NCI-H748 treated with DMSO at 0.1 percent for 48 hours (cell line): ENCODE data around the gene MUS81.
"Not testable (repeated sequence)": the region's sequence is repeated elsewhere in the genome, so short reads cannot be mapped to it uniquely, and the experiment has no call there.

Experiments used
- DNase-seq: peaks from one replicate; lab custom pipeline; 2025; lab: John Stamatoyannopoulos, UW

Gene MUS81

DNA sequence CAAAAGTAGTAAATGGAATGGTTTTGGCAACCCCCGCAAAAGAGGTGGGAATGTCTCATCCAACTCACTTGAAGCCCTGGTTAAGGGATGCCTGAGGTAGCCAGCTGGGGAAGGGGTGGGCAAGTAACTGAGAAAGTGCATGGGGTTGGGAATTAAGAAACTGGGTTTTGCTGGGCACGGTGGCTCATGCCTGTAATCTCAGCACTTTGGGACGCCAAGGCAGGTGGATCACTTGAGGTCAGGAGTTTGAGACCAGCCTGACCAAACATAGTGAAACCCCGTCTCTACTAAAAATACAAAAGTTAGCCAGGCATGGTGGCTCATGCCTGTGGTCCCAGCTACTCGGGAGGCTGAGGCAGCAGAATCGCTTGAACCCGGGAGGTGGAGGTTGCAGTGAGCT is 11.5 kb upstream of the MUS81 start:
- not testable (repeated sequence) for DNase-seq

DNA sequence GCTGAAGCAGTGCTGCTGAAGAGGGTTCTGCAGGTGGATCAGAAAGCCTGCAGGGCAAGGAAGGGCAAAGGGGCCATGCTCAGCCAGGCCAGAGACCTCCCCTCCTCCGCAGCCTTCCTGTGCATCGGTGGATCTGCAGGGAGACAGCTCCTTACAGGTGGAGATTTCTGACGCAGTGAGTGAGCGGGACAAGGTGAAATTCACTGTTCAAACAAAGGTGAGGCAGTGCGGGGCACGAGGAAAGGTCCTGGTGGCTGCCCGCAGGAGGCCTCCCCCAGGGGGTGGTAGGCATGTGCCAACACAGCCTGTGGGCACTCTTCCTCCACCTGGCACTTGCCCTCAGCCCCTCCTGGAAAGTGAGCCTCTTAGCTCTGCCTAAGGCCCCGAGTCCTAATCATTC is 10.9 kb upstream of the MUS81 start:
- no peak for DNase-seq

DNA sequence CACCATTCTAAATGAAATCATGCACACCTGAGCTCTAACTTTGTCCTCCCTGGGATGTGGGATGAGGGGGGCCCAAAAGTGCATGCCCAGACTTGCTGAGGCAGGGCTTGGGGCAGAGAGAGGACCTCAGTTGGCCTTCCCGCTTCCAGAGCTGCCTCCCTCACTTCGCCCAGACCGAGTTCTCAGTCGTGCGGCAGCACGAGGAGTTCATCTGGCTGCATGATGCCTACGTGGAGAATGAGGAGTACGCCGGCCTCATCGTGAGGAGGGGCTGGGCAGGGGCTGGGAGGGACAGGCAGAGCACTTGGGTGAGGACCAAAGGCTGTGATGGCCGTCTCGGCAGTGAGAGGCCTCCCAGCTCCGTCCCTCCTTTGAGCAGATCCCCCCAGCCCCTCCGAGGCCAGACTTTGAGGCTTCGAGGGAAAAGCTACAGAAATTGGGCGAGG is 10.4 kb upstream of the MUS81 start:
- no peak for DNase-seq

DNA sequence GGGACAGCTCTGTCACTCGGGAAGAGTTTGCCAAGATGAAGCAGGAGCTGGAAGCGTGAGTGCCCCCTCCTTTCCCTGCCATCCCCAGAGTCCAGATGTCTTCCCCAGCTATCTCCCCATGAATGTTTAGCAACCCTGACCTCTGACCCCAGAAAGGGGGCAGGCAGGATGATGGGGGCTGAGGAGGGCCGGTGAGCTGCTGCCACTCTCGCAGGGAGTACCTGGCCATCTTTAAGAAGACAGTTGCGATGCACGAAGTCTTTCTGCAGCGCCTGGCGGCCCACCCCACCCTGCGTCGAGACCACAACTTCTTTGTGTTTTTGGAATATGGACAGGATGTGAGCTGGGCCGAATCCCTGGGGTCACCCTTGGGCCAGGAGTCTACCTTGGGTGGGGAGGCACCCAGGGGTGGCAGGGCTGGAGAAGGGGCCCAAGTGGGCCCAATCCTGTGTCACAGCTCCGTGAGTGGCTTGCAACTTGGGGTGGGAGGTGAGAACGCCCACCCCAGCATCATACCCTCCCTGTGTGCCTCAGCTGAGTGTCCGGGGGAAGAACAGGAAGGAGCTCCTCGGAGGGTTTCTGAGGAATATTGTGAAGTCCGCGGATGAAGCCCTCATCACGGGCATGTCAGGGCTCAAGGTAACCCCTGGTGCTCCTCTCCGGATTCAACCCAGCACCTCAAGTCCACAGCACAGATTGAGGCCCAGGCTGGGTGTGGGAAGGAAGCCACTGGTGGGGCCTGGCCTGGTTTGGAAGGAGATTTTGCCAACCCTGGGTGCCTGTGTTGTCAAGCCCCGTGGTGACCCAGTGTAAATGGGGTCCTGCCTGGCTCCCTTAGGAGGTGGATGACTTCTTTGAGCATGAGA is 9.8 kb upstream of the MUS81 start:
- no peak for DNase-seq

DNA sequence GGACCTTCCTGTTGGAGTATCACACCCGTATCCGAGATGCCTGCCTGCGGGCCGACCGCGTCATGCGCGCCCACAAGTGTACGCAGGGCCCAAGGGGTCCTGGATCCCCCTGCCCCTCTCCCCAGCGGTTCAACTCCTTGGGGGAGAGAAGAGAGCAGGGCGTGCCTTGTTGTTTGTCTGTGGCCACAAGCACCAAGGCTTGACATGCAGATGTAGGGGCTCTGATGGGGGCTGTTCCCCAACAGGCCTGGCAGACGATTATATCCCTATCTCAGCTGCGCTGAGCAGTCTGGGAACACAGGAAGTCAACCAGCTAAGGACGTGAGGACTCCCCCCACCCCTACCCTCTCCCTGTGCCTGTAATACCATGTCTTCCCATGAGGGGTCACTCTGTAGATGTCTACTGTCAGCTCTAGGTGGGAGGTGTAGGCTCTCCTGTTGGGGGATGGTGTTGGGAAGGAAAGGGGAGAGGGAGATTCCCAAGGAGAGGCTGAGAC is 9.1 kb upstream of the MUS81 start:
- DNase-seq = no peak

DNA sequence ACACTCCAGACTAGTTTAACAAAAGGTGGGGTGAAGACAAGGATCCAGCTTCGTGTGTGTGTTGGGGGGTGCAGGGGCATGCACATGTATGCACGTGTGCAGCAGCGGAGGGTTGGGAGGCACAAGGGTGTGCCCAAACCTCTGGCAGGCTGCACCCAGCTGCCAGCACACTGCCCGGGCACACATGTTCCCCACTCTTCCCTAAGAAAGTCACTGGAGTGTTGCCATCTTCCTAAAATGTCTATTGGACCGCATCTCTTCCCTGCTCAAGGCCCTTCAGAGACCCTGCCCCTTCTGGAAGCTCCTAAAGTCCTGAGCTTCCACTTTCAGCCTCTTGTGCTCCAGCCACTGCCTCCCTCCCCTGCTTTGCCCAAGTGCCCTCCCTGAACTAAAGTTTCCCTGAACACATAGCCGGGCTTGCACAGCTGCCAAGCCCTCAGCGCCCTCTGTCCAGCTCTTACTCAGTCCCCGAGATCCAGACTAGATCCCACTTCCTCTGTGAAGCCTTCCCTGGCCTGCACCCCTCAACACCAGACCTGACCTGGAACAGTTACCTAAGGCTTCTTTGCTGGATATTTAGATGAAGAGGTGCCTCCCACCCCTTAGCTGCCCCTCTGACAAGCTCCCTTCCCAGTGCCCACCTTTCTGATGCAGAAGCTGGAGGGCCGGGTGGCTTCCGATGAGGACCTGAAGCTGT is 8.3 kb upstream of the MUS81 start:
- no peak for DNase-seq

DNA sequence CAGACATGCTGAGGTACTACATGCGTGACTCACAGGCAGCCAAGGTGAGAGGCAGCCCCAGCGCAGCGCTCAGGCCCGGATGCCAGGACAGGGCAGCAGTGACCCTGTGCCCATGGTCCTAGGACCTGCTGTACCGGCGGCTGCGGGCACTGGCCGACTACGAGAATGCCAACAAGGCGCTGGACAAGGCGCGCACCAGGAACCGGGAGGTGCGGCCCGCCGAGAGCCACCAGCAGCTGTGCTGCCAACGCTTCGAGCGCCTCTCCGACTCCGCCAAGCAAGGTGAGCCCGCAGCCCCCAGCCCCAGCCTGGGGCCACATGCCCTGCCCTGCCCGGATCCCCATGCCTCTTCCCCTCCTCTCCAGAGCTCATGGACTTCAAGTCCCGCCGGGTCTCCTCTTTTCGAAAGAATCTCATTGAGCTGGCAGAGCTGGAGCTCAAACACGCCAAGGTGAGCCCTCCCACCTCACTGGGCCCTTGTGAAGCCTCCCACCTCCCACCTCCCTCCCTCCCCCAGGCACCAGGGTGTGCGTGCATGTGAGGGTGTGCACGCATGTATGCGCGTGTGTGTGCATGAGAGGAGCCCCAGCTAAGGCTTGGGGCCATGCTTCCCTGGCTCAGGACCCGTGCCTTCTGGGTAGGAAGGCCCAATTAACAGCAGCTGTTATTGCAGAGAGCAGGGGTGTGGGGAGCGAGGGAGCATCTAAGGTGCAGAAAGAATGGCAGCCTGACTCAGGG is 7.6 kb upstream of the MUS81 start:
- DNase-seq = no peak

DNA sequence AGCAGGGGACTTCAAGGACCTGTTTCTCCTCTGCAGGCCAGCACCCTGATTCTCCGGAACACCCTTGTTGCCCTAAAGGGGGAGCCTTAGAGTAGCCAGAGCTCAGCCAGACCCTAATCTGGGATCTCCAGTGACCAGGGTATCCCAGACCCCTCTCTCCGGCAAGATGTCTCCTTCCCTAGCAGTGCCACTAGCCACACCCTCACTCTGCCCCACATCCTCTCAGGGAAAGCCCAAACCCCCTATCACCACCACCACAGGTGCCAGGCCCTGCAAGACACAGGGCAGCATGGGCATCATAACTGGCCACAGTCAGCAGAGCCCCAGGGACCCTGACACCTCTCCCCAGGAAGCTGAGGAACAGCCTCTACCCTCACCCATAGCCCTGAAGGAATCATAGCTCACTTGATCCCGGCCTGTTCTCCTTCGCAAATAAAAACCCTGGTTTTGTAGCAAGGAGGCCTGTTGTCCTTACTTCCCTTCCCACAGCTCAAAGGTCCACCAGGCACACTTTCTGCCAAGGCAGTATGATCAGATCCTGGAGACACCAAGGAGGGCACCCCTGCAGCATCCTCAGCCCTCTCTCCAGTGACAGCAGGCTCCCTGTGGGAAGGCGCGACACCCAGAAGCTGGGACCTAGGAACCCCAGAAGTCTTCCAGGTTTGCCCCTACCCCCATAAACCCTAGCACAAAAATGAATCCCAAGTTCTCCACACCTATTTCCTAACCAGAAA is 6.8 kb upstream of the MUS81 start:
- DNase-seq = no peak

DNA sequence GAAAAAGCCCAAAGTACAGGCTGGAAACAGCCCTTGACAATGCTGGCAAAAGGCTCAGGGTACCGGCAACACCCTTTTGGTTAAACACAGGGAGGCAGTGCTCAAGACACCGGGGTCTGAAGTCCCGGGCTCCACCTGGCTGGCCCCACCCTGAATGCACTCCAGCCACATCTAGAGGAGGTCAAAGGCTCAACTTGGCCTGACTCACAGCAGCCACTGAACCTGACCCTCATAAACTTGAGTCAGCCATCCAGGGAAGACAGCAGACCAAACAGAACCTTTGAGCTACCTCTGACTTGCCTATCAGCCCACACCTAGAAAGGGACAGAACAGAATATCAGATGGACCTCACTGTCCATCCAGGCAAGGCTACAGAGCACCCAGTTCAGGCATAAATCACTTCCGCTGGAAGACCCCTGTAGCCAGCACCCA is 6.1 kb upstream of the MUS81 start:
- no peak for DNase-seq

DNA sequence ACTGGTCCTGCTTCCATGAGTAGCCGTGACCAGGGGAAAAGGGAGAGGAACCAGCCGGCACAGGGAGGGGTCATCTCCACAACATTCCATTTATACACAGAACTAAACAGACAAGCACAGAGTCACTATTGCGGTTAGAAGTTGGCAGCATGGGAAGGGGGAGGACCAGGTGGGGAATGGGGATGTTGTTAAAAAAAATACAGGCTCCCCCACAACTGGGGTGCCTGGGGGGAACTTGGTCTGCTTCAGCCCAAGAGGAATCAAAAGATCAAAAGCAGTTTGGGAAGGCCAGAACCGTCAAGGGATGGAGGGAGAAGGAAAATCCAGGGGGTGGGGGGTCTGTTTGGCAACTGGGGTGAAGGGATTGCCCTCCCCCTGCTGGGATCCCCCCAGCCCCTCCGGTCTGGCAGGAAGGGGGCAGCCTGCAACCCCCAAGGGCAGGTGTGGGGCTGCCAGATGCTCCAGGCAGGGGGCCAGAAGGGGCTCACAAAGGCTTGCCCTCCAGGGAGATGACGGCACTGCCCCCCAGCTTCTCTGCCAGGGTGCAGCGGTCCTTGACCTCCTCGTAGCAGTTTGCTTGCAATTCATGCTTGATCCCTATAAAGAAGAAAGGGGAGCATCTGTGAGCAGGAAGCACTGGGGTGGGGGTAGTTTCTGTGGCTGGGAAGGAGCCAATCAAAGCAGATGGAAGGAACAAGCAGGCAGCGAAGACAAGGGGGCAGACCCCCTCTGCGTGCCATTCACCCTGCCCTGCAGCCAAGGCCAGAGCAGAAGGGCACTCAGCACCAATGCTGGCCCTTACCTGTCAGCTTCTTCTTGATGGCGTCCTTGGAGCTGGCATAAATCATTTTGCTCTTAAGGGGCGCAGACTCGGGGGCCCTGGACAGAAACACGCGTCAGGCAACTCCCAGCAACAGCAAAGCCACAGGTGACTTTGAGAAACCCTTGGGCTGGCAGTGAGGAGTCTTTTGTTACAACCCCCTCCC is 5.1 kb upstream of the MUS81 start:
- no peak for DNase-seq

DNA sequence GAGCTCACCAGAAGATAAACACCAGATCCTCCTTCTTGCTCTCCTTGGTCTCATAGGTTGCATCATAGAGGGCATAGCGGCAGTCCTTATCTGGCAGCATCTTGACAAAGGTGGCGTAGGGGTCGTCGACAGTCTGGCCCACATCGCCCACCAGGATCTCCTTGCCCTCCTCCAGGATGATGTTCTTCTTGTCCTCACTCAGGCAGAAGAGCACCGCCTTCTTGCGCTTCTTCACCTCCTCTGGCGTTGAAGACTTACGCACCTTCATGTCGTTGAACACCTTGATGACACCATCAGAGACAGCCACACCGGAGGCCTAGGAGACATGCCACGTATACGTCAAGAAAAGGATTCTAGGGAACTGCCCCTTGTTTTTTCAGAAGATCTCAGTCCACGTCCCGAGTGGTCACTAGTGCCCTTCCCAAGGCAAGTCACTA is 4.3 kb upstream of the MUS81 start:
- DNase-seq = no peak

DNA sequence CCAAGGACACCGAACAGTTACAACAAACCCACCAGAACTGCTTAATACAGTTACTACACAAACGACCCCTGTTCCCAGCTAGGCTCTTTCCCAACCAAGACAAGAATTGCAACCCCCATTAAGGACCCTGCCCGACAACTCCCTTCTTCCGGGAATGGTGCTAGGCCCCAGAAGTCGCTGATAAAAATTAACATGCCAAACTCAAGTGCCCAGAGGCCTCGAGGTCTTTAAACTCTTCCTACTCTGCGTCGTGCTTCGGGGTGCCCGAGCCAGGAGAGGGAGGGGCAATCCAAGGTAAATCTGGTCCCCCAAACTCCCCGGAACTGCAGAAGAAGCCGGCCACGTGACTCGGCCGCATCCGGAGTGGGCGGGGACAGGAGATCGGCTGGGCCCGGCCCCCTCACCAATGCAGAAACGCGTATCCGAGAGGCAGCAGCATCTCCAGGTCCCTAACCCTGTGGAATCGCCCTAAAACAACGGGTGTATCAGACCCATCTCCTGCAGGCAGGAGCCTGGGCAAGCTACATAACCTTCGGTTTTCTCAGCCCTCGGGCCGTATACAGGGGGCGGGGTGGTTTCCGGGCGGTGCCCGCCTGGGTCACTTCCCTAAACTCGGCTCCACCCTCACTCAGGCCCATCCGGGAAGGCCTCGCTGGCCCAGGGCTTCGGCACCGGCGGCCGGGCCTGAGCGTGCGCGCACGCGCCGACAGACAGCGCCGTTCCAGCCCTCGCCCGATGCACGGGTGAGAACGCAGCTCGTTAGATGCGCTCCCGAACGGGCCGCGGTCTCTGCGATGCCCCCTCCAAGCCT is 3.3 kb upstream of the MUS81 start:
- peak; percentile 28 for DNase-seq

DNA sequence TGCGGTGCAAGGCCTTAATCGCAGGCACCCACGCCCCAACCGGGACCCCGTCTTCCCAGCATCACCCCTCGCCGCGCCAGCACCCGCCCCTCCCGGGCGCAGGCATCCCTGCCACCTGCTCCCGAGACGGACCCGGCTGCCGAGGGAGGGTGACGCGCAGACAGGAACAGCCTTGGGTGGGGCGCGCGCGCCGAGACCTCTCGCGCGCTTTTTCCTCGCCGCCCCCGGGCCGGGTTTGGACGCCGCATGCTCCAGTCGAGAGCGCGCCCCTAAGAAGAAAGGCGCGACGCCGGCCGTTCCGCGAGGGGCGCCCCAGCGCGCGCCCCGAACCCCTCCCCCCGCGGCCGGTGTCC is 2.8 kb upstream of the MUS81 start:
- DNase-seq = no peak

DNA sequence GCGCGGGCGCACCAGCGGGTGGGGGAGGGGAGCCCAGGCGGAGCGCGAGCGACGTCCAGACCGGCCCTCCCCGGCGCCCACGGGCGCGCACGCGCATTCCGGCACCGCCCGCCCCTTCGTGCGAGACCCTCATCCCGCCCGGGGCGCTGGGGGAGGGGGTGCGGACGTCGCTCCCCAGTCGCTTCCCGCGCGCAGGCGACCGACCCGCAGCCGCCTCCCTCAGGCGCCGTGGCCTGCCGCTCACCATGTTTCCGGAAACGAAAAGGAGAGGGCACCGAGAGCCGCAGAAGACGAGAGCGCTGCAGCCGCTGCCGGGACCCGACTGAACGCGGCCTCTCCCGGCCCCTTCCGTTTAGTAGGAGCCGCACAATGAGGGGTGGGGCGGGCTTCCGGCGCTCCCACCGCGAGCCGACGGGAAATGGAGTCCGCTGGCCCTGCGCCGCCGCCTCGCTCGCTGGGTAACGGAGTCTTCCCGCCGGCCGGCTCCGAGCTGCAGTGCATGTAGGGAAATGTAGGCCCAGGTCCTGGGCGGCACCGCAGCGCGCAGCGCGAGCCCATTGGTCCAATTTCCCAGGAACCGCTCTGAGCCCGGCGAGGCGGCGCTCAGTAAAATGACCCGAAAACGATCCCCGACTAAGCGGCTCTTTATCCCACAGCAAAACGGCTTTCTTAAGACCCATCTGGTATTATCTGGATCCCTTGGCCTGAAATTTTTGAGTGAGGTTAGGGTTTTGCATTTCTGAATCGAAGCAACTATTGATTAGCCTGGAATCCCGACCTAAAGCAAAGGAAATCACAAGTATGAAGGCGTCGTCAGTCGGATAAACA is 2.2 kb upstream of the MUS81 start, which contains the start of gene CFL1:
TSS of gene CFL1 (minus strand) at position 328 of the 828 bp plus-strand sequence. CDS start at position 247, 81 bp downstream.
- peak; percentile 91 for DNase-seq

DNA sequence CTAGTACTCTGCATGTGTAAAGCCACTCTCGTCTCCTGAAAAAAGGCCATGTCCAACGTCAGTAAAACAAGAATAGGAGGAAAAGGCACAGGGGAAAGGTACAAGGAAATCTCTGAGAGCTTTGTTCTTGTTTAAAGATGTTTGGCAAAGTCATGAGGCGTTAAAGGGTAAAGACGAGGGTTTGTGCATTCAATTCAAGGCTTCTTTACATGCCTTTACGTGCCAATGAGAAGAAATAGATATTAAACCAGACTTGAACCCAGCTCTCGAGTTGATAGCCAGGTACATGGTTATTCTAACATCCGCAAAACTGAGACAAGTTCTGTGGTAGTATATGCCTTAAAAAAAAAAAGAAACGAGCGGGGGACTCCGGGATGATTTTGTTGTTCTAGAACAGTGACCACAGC is 1.5 kb upstream of the MUS81 start:
- DNase-seq = no peak

DNA sequence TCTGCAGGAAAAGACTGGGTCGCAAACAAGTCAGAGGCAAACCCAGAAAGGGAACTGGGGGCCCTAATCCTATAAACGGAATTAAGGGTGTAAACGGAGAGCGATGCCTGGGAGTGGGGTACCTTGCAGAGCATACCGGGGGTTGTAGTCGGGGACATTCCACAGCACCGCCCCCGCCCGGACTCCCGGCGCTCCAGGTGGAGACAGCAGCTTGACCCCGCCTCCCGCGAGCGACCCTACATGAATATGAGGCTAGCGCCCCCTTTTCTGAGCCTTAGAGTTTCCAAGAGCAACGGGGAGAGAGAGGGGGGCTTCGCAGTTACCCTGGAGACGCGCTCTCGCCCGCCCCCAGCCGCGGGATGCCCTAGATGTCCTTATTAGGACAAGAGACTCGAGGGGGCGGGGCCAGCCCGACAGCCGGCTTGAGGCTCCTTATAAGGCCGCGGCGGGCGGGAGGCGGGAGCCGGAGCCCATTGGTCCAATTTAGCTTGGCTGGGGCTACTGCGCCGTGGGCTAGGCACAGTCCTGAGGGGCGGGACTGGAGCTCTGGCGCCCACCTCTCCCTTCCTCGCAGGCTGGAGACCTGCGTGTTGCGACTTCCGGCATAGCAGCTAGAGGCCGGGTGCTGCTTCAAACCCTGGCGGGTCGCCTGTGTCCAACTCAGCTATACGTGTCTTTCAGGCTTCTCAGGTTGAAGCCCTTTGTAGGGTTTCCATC is 980 bp upstream of the MUS81 start:
- peak; percentile 91 for DNase-seq

DNA sequence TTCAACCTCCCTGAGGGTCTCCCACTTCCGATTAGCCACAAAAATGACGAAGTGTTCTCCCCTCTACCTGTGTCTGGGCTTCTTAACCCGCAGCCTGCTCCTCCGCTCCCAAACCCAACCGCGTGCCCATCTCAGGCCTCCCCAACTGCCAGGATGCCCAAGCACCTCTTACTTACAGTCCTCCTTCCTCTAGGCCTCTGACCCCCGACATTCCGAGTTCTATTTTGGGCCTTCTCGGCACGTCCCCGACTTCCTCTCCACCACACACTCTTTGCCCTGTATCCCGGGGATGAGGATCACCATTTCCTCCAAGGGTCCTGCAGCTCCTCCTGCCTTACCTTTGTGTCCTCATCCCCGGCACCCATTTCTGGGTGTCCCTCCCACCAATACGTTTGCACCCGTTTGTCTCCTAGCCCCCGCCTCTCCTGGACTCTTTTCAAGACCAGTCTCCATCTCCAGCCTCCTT is 388 bp upstream of the MUS81 start:
- no peak for DNase-seq

DNA sequence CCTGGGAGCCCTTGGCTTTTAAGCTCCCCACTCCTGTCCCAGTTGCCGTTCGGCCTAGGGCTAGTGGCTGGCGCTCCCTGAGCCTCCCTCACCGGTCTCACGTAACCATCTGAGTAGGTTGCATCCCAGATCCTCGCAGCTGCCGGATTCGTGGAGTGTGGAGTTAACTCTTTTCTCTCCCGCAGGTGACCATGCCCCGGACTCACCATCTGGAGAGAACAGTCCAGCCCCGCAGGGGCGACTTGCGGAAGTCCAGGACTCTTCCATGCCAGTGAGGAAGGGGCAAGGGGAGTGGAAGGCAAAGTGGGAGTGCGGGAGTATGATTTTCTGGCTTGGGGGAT is 902 bp downstream of the MUS81 start:
- DNase-seq = no peak
